Measurements from ENCODE around the gene GSX2.

Gene GSX2

GRCh38 chr4:54066718-54067129 lies 33.2 kb upstream of the GSX2 start:
- Histone ChIP-seq H3K27me3 (ENCODE audit: low read length) (no peaks in the 10 kb centered on the region), H3K9ac (ENCODE audit: low read length) (no peak overlapping the region), H2AFZ (ENCODE audit: low read depth, low read length, severe bottlenecking) (no peak overlapping the region), H3K9me2 (replicated peaks; ENCODE audit: insufficient read depth, low read length) (no peaks in the 10 kb centered on the region), H3K9me3 (ENCODE audit: insufficient read depth, low read length) (no peaks in the 10 kb centered on the region), H3K4me3 (ENCODE audit: insufficient read depth, low read length, poor library complexity, severe bottlenecking) (no peak overlapping the region), H3K36me3 (ENCODE audit: low read length) (no peaks in the 10 kb centered on the region), H3K27ac (ENCODE audit: low read depth, low read length) (no peak overlapping the region), H3F3A (ENCODE audit: insufficient read depth) (no peaks in the 10 kb centered on the region), H4K20me1 (ENCODE audit: low read depth, low read length) (no peaks in the 10 kb centered on the region), H3K4me2 (ENCODE audit: low read depth, low read length, poor library complexity, severe bottlenecking) (no peak overlapping the region), H3K79me2 (ENCODE audit: insufficient read depth, low read length) (peaks cover 26% of the 10 kb centered on the region)
- TF ChIP-seq EZH2phosphoT487 (conservative IDR thresholded peaks at IDR 0.05; ENCODE audit: low read length): no peak
- TF ChIP-seq CTCF (IDR thresholded peaks at IDR 0.05; ENCODE audit: insufficient read depth, low read length, poor library complexity, severe bottlenecking): no peak

DNA sequence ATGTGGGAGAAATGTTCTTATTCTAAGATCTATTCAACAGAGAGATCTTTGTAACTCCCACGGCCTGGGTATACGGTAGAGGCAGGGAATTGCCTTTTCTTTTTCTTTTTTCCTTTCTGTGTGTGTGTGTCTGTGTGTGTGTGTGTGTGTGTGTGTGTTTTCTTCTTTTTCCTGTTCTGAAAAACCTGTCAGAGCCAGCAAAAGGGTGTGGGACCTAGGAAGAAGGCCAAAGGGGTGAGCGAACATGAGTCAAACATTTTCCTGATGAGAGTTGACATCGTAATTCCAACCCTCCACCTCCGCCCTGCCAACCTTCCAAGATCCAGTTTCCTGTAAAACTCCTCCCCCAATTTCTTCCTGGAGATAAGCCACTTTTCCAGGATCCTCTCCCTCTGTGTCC lies 32.8 kb upstream of the GSX2 start:
- no peak overlapping the region for H3K4me3 ChIP-seq (ENCODE audit: insufficient read depth, low read length, poor library complexity, severe bottlenecking)
- no peaks in the 10 kb centered on the region for H4K20me1 ChIP-seq (ENCODE audit: low read depth, low read length)
- TF ChIP-seq EZH2phosphoT487 (conservative IDR thresholded peaks at IDR 0.05; ENCODE audit: low read length) (no peak), CTCF (IDR thresholded peaks at IDR 0.05; ENCODE audit: insufficient read depth, low read length, poor library complexity, severe bottlenecking) (no peak)
- H3K27me3 ChIP-seq (ENCODE audit: low read length): no peaks in the 10 kb centered on the region
- H3K9me3 ChIP-seq (ENCODE audit: insufficient read depth, low read length): no peaks in the 10 kb centered on the region
- H2AFZ ChIP-seq (ENCODE audit: low read depth, low read length, severe bottlenecking): no peak overlapping the region
- H3K36me3 ChIP-seq (ENCODE audit: low read length): no peaks in the 10 kb centered on the region
- no peak overlapping the region for H3K27ac ChIP-seq (ENCODE audit: low read depth, low read length)
- H3K79me2 ChIP-seq (ENCODE audit: insufficient read depth, low read length): peaks cover 21% of the 10 kb centered on the region
- no peak overlapping the region for H3K4me2 ChIP-seq (ENCODE audit: low read depth, low read length, poor library complexity, severe bottlenecking)
- H3F3A ChIP-seq (ENCODE audit: insufficient read depth): no peaks in the 10 kb centered on the region
- H3K9ac ChIP-seq (ENCODE audit: low read length): no peak overlapping the region
- H3K9me2 ChIP-seq (replicated peaks; ENCODE audit: insufficient read depth, low read length): no peaks in the 10 kb centered on the region

GRCh38 chr4:54073271-54073880 lies 26.6 kb upstream of the GSX2 start:
- Histone ChIP-seq H3F3A (ENCODE audit: insufficient read depth) (no peaks in the 10 kb centered on the region), H3K9ac (ENCODE audit: low read length) (no peak overlapping the region), H3K36me3 (ENCODE audit: low read length) (no peaks in the 10 kb centered on the region)

More at GRCh38 chr4:54073271-54073880, 26.6 kb upstream of the GSX2 start:
- H3K27me3 ChIP-seq (ENCODE audit: low read length): no peaks in the 10 kb centered on the region
- H3K4me2 ChIP-seq (ENCODE audit: low read depth, low read length, poor library complexity, severe bottlenecking): no peak overlapping the region
- no peaks in the 10 kb centered on the region for H3K9me3 ChIP-seq (ENCODE audit: insufficient read depth, low read length)
- TF ChIP-seq EZH2phosphoT487 (conservative IDR thresholded peaks at IDR 0.05; ENCODE audit: low read length) (no peak), CTCF (IDR thresholded peaks at IDR 0.05; ENCODE audit: insufficient read depth, low read length, poor library complexity, severe bottlenecking) (no peak)
- H3K9me2 ChIP-seq (replicated peaks; ENCODE audit: insufficient read depth, low read length): no peaks in the 10 kb centered on the region
- H3K27ac ChIP-seq (ENCODE audit: low read depth, low read length): no peak overlapping the region
- no peaks in the 10 kb centered on the region for H4K20me1 ChIP-seq (ENCODE audit: low read depth, low read length)
- H3K4me3 ChIP-seq (ENCODE audit: insufficient read depth, low read length, poor library complexity, severe bottlenecking): no peak overlapping the region
- H3K79me2 ChIP-seq (ENCODE audit: insufficient read depth, low read length): no peaks in the 10 kb centered on the region
- H2AFZ ChIP-seq (ENCODE audit: low read depth, low read length, severe bottlenecking): no peak overlapping the region

Data from SU-DHL-6 (cell line).